Hippocampal formation (tissue), 2 donors: Measurements from ENCODE around the gene MDH1B.
"Not testable (repeated sequence)": the region's sequence is repeated elsewhere in the genome, so short reads cannot be mapped to it uniquely, and the experiment has no call there.

Experiments used
- DNase-seq, 2 donors: peaks; one replicate each; lab custom pipeline; 2025; lab: John Stamatoyannopoulos, UW

The MDH1B gene

DNA sequence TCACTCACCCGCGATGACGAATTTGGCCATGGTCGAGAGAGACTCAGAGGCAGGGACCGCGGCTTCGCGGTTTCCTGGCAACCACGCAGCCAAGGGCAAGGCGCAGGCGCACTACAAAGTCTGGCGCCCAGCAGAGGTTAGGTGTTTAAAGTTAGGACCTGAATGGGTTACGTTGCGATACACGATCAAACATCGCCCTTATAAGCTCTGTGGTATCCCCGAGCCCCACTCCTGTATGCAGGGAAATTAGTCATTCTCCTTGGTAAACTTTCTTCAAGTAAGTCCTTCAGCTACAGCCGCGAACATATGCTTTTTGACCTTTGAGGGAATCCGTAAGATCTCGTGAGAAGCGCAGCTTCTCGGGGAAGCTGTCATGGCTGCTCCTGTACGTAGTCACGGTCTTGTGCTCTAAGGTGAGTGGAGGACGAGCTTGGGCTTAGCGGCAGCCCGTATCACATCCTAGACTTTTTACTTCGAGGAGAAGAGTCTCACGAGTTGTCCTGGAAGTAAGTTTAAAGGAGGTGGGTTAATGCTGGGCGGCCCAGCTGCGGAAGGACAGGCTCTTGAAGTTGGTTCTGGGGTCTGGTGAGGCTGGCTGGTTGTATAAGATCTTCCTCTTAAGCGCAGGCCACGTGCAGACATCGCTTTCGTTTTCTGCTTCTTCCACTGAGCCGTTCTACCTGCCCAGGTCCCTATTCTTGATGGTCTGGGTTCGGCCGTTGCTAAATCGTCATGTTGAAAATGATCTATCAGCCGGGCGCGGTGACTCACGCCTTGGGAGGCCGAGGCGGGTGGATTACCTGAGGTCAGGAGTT, at the start of gene MDH1B, which contains the start of gene FASTKD2:
TSS of gene MDH1B (minus strand) at position 87 of the 815 bp plus-strand sequence. CDS start at position 30, 57 bp downstream.
TSS of gene FASTKD2 (plus strand) at position 365 of the 815 bp plus-strand sequence. CDS start 1,088 bp downstream, outside the sequence.
- DNase-seq: peak; percentile 82 to 86

GRCh38 chr2:206814498-206814897, 49.4 kb upstream of the MDH1B start:
- no peak for DNase-seq

DNA sequence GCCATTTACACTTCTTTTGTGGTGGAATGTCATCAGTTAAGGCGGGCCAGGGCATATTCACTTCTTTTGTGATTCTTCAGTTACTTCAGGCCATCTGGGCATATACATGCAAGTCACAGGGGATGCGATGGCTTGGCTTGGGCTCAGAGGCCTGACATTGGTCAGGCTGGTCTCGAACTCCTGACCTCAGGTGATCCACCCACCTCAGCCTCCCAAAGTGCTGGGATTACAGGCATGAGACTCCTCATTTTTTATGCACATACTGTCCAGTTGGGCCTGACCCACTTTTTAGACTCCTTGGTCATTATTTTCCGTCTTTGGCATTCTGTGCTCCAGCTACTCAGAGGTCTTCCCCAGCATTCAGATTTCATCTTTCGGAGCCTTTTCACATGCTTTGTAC, 47.3 kb upstream of the MDH1B start:
- DNase-seq: not testable (repeated sequence)

DNA sequence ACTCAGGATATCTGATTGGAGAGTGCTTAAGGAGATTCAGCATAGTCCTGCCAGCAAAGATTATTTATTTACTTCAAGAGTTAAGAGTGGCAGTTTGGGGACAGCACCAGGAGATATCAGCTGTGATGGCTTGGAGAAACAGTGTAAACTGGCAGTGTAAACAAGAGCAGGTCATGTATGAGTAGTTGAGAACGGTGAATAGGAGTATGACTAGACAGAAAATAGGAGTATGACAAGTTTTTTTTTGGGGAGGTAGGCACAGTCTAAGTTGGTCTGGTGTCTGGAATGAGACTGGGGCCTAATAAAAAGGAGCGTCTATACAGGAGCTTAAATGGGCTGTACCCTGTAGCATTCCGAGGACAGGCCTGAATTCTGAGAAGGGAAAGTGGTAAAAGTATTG, 42.5 kb upstream of the MDH1B start:
- DNase-seq: not testable (repeated sequence)

DNA sequence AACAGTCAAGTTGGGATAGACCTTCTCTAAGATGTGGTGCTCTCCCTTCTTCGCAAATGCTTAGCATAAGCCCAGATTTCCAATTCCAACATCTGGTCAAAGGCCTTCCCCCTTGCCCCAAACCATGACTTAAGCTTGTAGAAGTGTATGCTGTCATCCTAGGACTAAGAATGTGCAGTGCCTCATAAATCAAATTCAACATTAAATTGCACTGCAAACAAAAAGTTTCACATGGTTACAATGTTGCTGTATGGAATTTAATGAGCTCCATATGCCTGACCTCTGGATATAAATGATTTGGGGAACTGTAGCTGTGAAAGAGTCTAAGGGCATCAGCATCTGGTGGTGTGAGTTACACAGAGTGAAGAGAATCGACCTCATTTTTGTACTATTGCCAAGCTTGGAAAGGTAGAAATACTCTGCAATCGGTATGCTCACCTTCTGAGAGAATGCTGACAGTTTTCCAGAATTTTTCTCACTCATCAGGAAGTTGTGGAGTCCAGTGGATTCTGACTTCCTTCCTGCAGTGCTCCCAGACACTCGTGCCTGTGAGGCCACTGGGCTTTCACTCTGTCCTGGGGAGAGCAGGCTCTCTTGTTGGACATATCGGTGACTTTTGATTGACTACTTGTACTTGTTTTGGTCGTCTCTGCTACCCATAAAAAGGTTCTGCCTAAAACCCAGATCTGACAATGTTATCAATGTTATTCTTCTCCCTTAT, 40.9 kb upstream of the MDH1B start:
- DNase-seq: no peak

- no peak for DNase-seq
Observed at GRCh38 chr2:206804326-206804725, 39.2 kb upstream of the MDH1B start.

DNA sequence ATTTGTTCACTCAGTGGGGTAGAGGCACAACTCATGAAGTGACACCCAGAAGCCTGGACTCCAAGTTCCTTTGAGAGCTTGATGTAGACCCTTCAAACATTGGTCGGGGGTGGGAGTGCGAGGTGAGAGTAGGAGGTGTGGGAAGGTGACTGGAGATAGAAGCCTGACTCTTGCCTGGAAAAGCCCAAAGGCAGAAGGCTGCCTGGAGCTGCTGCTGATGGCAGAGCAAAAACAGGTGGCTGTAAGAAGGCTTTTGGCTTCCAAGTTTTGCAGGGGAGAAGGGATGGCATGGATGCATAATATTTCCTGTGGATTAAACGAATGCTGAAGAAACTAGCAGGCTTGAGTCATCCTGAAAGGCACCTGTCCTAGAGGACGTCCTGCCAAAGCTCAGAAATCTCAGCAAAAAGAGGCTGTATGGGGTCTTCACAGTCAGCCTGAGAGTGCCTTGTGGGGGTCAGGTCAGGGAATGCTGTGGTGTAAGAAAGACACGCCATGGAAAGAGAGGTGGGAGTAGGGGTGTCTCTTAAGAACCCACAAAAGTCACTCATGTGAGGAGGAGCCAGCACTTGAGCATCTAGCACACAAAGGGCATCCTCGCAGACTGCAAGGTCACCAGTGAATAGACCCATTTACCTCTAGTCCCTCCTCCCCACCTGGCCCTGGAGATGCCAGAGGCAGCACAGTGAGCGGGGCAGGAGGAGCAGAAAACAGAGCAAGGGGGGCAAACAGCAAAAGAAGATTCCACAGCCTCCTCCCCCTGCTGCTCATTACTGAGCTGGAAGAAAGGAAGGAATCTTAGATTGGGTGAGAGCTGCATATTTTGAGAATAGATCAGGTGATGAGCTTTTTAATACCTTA, 37.8 kb upstream of the MDH1B start:
- no peak for DNase-seq

GRCh38 chr2:206801418-206802189, 36.5 kb upstream of the MDH1B start:
- DNase-seq: no peak

DNA sequence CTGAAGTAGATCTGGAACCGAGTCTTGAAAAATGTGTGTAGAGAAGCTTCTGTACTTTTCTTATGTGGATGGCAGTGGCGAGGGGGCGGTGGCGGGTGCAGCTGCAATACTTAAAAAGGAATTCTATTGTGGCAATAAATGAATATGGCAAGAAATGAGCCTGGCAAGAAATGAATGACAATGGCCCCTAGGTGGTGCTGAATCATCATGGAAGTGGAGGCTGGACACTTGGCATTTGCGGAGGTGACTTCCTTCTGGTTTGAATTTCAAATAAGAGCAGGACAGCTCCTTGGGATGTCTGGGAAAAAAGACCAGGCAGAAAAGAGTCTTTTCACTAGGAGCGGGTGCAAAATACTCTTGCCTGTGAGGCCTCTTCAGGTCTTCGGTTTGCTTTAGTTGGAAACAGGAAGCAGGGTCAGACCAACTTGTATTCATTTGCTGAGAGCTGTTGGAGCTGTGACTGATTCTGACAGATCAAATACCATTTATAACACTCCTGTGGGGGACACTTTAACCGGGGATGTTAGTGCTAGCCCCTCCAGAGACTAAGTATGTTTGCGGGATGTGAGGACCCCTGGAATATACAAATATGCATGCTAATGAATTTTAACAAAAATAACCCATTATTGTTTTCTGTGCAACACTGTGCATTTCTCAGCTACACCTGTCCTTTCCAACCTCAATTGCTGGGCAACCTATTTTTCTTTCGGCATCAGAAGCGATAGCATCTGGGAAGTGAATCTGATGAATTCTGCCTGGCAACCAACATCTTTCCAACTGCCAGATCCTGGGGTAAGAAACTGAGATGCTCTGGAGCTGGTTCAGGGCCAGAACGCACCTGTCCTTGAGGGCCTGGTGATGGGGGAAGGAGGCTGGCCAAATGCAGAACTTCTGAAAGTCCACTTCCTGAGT, 35.6 kb upstream of the MDH1B start:
- DNase-seq: peak; percentile 59 to 82

- no peak for DNase-seq
Observed at GRCh38 chr2:206799083-206799482, 34.0 kb upstream of the MDH1B start.

DNA sequence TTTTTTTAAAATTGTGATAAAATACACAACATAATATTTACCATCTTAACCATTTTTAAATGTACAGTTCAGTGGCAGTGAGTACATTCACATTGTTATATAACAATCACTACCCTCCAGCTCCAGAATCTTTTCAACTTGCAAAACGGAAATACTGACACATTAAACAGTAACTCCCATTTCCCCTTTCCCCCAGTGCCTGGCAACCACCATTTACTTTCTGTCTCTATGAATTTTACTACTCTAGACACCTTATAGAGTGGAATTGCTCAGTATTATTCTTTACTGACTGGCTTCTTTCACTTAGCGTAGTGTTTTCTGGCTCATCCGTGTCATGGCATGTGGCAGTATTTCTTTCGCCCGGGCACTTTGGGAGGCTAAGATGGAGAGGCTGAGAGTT, 32.9 kb upstream of the MDH1B start:
- DNase-seq: no peak

GRCh38 chr2:206797376-206797775, 32.2 kb upstream of the MDH1B start:
- no peak for DNase-seq

- DNase-seq: no peak
Observed at GRCh38 chr2:206792645-206793044, 27.5 kb upstream of the MDH1B start.

- DNase-seq: no peak
Observed at GRCh38 chr2:206790311-206790935, 25.3 kb upstream of the MDH1B start.

- no peak for DNase-seq
Observed at GRCh38 chr2:206784559-206785353, 19.6 kb upstream of the MDH1B start.

DNA sequence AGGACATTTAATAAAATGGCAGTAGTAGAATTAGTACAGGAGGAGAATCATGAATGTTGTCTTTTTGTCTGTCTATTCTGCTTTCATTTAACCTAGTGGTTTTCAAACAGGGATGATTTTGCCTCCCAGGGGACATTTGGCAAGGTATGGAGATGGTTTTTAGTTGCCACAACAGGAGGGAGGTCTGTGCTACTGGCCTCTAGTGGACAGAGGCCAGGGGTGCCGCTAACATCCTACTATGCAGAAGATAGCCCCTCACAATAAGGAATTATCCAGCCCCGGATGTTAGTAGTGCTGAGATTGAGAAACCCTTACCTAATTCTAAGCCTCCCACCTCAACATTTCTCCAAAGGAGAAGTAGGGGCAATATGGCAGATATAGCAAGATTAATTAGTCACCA, 18.6 kb upstream of the MDH1B start:
- no peak for DNase-seq

- DNase-seq: no peak
Observed at GRCh38 chr2:206780671-206781070, 15.5 kb upstream of the MDH1B start.

GRCh38 chr2:206776432-206776831, 11.3 kb upstream of the MDH1B start:
- DNase-seq: no peak

GRCh38 chr2:206774871-206775270, 9.7 kb upstream of the MDH1B start:
- DNase-seq: no peak
